Stimulated activated CD4-positive, alpha-beta T cell treated with anti-CD3 and anti-CD28 coated beads, Interleukin-4, amount 100 ng/mL, for 48 hours (primary cell): Measurements from ENCODE around the gene PRR18.

ENCODE experiments used
- DNase-seq, 2 donors: peaks; one replicate each; pipeline ENCODE4 v3.0.0-alpha.2; 2020; ENCODE audit warnings: low read depth in 2 of 2

Gene PRR18

GRCh38 chr6:166333172-166333995, 25.2 kb upstream of the PRR18 start:
- no peak for DNase-seq

GRCh38 chr6:166331503-166332415, 23.6 kb upstream of the PRR18 start:
- DNase-seq = no peak

GRCh38 chr6:166330612-166331011, 22.4 kb upstream of the PRR18 start:
- DNase-seq = no peak

- DNase-seq = no peak
Measured at GRCh38 chr6:166325383-166326042, 17.3 kb upstream of the PRR18 start.

GRCh38 chr6:166323395-166323794, 15.2 kb upstream of the PRR18 start:
- DNase-seq = no peak

- DNase-seq = no peak
Measured at GRCh38 chr6:166318649-166319600, 10.7 kb upstream of the PRR18 start.

GRCh38 chr6:166318227-166318626, 10.0 kb upstream of the PRR18 start:
- DNase-seq = no peak

GRCh38 chr6:166317261-166318212, 9.3 kb upstream of the PRR18 start:
- no peak for DNase-seq

GRCh38 chr6:166315436-166315835, 7.2 kb upstream of the PRR18 start:
- DNase-seq = no peak

GRCh38 chr6:166314454-166314853, 6.3 kb upstream of the PRR18 start:
- no peak for DNase-seq

- DNase-seq = no peak
Measured at GRCh38 chr6:166313255-166314070, 5.3 kb upstream of the PRR18 start.

- no peak for DNase-seq
Measured at GRCh38 chr6:166312832-166313231, 4.6 kb upstream of the PRR18 start.

- DNase-seq = no peak
Measured at GRCh38 chr6:166310634-166311033, 2.4 kb upstream of the PRR18 start.

- DNase-seq = no peak
Measured at GRCh38 chr6:166309977-166310376, 1.8 kb upstream of the PRR18 start.

- DNase-seq = no peak
Measured at GRCh38 chr6:166308769-166309589, 787 bp upstream of the PRR18 start.

- no peak for DNase-seq
Measured at GRCh38 chr6:166307082-166308032, 835 bp downstream of the PRR18 start.
